Bladder microvascular endothelial cell (primary cell): Measurements from ENCODE around the gene CLIP3. TPM values are rescaled to one million over a fixed set of nuclear protein-coding genes. Genes with fewer than 3 reads are reported as not detected.

ENCODE experiments used
- total RNA-seq: library from RNA; depleted of rRNA; stranded (reverse); fragments of >200 nt; gene quantifications from 2 replicates; pipeline ENCODE4 v1.2.3, GENCODE V29; 2014

The CLIP3 gene, protein sequence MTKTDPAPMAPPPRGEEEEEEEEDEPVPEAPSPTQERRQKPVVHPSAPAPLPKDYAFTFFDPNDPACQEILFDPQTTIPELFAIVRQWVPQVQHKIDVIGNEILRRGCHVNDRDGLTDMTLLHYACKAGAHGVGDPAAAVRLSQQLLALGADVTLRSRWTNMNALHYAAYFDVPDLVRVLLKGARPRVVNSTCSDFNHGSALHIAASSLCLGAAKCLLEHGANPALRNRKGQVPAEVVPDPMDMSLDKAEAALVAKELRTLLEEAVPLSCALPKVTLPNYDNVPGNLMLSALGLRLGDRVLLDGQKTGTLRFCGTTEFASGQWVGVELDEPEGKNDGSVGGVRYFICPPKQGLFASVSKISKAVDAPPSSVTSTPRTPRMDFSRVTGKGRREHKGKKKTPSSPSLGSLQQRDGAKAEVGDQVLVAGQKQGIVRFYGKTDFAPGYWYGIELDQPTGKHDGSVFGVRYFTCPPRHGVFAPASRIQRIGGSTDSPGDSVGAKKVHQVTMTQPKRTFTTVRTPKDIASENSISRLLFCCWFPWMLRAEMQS
- total RNA-seq, result 0.81 and 6.7 TPM in 2 replicates

DNA sequence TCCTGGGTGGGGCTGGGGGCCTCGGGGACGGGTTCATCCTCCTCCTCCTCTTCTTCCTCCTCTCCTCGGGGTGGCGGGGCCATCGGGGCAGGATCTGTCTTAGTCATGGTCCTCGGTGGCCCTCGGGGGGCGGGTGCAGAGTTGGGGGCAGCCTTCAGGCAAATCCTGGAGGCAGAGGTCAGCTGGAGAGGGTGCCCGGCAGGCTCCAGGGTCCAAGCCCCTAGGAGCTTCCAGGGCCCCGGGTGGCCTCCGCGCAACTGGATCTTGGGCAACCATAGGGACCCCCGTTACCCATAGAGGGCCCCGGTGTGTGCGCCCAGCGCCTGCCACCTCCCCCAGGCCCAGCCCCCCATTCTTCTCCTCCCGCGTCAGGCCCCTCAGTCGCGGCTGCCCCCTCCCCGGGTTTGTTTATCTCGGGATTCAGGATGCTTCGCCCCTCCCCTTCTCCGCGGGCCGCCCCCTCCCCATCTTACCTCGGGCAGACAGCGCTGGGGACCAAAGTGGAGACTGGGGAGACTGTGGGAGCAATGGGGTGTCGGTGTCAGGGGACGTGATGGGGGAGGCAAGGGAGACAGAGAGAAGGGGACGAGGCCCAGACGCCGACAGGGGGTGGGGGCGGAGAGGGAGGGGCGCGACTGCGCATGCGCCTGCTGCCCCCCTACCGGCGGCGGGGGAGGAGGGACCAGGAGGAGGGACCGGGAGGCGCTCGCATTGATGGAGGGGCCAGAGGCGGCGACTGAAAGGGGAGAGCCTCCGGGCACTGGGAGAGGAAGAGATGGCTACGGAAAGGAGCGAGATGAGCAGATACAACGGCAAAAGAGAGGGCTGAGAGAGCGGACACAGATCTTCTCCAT is at the start of gene CLIP3:
TSS of gene CLIP3 (minus strand) at position 623 of the 854 bp plus-strand sequence. CDS start at position 107, 516 bp downstream.

DNA sequence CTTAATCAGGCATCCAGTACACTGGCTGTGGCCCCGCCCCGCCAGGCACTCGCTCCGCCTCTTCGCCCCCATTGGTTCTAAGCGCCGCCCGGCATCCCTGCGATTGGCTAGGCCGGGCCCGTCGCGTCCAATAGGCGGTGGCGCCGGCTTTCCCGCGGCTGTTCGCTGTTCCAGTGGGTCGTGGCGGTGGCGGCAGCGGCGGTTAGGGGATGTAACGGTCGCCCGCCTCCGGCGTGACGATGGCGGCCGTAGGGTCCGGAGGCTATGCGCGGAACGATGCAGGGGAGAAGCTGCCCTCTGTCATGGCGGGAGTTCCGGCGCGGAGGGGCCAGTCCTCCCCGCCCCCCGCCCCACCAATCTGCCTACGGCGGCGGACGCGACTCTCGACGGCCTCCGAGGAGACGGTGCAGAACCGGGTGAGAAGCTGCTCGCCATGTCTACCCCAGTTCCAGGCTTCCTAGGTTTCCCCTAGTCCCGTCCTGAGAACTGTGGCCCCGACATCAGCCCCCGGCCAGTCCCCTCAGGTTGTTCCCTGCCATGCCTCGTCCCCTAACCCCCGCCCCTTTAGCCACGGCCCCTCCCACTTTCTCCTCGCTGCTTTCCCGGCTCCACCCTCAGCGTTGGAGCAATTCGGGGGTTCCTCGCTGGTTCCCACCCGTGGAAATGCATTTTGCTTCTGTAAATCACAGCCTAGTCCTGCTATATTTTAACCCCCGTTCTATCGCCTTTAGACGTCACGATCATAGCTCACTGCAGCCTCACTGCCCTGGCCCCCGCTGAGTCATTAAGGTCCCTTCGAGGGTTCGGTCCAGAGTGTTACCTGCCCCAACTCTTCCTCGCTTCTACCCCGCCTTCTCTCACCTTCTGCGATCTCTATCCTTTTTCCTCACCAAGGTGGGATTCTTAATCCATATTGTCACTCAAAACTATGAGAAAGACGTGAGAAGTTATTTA is 22.3 kb upstream of the CLIP3 start, which contains the start of gene WDR62:
TSS of gene WDR62 (plus strand) at position 165 of the 954 bp plus-strand sequence. CDS start at position 240, 75 bp downstream.

DNA sequence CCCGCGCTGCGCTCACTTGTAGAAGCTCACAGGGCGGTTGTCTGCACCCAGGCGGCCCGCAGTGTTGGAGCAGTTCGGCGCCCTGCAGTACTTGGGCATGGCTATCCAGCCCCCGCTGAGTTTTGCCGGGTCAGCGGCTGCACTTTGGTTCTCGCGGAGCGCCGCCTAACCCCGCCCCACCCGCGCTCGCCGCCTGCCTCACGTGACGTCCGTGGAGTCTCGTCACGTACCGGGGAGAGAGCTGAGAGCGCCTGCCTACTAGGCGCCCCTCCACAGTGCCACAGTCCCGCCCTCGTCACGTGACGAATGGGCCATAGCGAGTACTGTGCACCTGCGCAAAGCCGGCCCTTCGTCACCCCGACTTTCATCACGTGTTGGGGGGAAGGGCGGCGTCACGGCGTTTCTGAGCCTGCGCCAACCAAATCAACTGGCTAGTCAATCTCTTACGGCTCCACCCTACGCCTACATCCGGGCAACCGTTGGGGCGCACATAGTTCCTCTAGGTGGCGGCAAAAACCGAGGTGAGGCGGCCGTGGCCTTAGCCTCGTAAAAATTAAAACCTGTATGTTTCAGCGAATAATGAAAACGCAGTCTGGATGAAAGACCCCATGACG is 21.6 kb upstream of the CLIP3 start, which contains the start of gene THAP8:
TSS of gene THAP8 (minus strand) at position 167 of the 614 bp plus-strand sequence. CDS start at position 99, 68 bp downstream.

DNA sequence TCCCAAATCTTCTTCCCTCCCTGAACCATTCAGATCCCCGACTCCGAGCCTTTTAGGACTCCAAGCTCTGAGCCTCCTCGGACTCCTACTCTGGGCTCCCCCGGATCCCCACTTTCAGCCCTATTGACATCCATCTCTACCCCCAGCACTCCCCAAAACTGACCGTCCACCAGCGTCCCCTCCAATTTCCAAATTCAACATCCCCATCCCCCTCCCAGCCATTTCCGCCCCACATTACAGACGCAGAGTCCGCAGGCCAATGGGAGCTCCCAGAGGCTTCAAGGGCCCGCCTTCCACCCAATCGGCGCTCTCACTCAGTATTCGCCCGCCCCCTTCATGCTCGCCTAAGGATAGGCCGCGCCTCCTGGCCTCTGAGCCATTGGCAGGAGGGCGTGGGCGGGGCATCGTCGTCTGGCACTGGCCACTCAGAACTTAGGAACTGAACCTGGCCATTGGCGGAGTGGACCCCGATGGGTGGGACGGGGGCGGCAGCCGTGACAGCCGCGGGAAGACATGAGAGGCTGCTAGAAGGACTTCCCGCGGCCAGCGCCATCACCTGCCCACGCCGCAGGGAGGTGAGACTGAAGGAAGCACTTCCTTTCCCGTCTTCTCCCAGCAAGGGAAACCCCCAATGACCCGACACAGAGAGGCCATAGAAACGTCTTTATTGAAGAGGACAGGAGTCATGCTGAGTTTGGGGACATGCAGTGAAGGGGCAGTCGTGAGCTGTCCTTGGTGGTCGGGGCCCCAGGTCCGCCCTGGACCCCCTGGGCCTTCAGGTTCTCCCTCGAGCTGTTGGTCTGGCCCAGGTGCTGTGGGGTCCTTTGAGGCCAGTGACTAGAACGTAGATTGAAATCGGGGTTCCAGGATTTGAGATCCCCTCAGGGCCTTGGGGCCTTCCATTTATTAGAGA is 18.4 kb downstream of the CLIP3 start, which contains the start of gene ALKBH6:
TSS of gene ALKBH6 (minus strand) at position 202 of the 913 bp plus-strand sequence. CDS start 816 bp downstream, outside the sequence.

DNA sequence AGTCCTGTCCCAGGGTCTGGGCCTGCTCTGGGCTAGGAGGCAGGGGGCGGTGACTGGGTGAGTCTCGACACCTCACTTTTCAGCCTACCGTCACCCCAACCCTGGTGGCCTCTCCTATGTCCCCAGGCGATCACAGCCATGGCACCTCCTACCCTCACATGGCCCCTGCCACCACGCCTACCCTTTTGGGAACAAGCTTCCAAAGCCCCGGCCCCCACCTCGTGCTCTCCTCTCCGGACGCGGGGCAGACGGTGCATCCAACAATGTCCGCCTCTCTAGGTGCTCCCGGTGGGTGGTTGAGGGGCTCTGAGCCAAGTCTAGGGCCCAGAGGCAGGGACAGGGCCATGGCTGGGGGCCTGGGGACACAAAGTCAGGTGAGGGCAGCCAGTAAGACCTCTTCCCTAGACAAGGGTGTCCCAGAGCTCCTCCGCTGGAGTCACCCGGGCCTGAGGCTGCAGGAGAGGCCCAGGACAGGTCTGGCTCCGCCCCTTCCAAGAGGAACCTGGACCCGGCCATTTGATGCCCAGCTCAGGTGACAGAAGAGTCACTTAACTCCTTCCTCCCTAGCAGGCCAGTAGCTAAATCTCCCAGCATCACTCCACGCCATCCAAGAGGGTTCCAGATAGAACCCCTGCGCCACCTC is 24.2 kb downstream of the CLIP3 start, which contains the start of gene SYNE4:
TSS of gene SYNE4 (minus strand) at position 478 of the 643 bp plus-strand sequence. CDS start at position 346, 132 bp downstream.

DNA sequence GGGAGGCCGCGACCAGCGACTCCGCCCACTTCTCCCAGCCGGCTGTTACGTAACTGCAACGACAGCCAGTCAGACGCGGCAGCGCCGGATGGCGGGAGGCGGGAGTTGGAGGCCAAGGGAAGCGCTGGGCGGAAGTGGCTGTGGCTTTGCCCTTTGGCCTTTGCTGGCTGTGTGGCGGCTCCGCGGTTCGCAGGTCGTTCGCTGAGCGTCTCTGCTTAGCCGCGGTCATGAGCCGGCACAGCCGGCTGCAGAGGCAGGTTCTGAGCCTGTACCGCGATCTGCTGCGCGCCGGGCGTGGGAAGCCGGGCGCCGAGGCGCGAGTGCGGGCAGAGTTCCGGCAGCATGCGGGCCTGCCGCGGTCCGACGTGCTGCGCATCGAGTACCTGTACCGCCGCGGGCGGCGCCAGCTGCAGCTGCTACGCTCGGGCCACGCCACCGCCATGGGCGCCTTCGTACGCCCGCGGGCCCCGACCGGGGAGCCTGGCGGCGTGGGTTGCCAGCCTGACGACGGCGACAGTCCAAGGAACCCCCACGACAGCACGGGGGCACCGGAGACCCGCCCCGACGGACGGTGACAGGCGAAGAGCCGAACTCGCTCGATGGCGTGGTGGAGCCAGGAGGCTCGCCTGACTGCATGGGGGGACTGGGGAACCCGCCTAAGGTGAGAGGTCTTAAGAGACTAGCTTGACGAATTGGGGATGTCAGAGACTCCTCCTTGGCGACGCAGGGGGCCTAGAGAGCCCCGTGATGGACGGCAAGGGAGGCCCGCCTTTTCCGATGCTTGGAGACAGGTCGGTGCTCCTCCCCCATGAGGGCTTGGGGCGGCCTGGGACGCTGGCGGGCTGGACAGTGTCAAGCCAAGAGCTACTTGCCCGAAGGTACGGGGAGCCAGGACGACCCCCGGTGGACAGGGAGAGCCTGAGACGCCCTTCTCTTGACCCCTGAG is 37.4 kb downstream of the CLIP3 start, which contains the start of gene SDHAF1:
TSS of gene SDHAF1 (plus strand) at position 141 of the 946 bp plus-strand sequence. CDS start at position 228, 87 bp downstream.

Other genes starting within 250 kb of the CLIP3 start
- not detected in 2 replicates for gene PRODH2, start 220.0 kb downstream of the CLIP3 start, total RNA-seq
- not detected in 2 replicates for gene NPHS1, start 180.4 kb downstream of the CLIP3 start, total RNA-seq
- under 0.01 TPM in 1 of 2 replicates, not detected in the other for gene KIRREL2, start 176.0 kb downstream of the CLIP3 start, total RNA-seq
- gene APLP1, start 164.3 kb downstream of the CLIP3 start, total RNA-seq, result 1.3 and 8.4 TPM in 2 replicates
- gene NFKBID, start 132.3 kb downstream of the CLIP3 start, total RNA-seq, result 3.1 and 3.5 TPM in 2 replicates
- not detected in 2 replicates for gene HCST, start 130.3 kb downstream of the CLIP3 start, total RNA-seq
- not detected in 2 replicates for gene TYROBP, start 124.6 kb downstream of the CLIP3 start, total RNA-seq
- gene LRFN3, start 96.5 kb downstream of the CLIP3 start, total RNA-seq, result 2.5 and 2.8 TPM in 2 replicates
- gene SDHAF1, start 37.7 kb downstream of the CLIP3 start, total RNA-seq, result 9.8 and 12.1 TPM in 2 replicates
- 0.06 TPM in 1 of 2 replicates, not detected in the other for gene SYNE4, start 24.1 kb downstream of the CLIP3 start, total RNA-seq
- 7.4 and 9.4 TPM in 2 replicates for gene ALKBH6, start 18.7 kb downstream of the CLIP3 start, total RNA-seq
- 0.31 and 0.65 TPM in 2 replicates for gene THAP8, start 21.4 kb upstream of the CLIP3 start, total RNA-seq
- gene WDR62, start 22.0 kb upstream of the CLIP3 start, total RNA-seq, result 3.9 and 4.4 TPM in 2 replicates
- gene OVOL3, start 78.3 kb upstream of the CLIP3 start, total RNA-seq, result not detected in 2 replicates
- gene POLR2I, start 82.0 kb upstream of the CLIP3 start, total RNA-seq, result 91.3 and 94.6 TPM in 2 replicates
- 189 and 207 TPM in 2 replicates for gene TBCB, start 82.6 kb upstream of the CLIP3 start, total RNA-seq
- 343 and 488 TPM in 2 replicates for gene CAPNS1, start 107.2 kb upstream of the CLIP3 start, total RNA-seq
- 27.5 and 56.7 TPM in 2 replicates for gene COX7A1, start 119.6 kb upstream of the CLIP3 start, total RNA-seq
- 2.4 and 4.8 TPM in 2 replicates for gene ZNF565, start 181.8 kb upstream of the CLIP3 start, total RNA-seq
- gene ZNF146, start 182.2 kb upstream of the CLIP3 start, total RNA-seq, result 41.9 and 139 TPM in 2 replicates